GM23338 (cell line): ENCODE data around the gene RBP3. TPM values are rescaled to one million over a fixed set of nuclear protein-coding genes. Genes with fewer than 3 reads are reported as not detected.

ENCODE experiments used
- ATAC-seq: fragments of 200-7000 bp; cut with Tn5 transposase; 3 replicates; pipeline ENCODE4 v1.9.1; 2020
- DNase-seq: peaks from one replicate; pipeline ENCODE4 v3.0.0-alpha.2; 2015; ENCODE audit warnings: low spot score
- H2AFZ ChIP-seq: fragments of 200-600 bp; sonication (generic); 2 replicates; pipeline ENCODE4 v1.8.0; 2016; ENCODE audit warnings: antibody characterized with exemption, mild to moderate bottlenecking, moderate library complexity
- H3F3A ChIP-seq: fragments of 200-600 bp; sonication (generic); replicated peaks from 2 replicates; pipeline ENCODE4 v1.8.0; 2017; ENCODE audit warnings: antibody characterized with exemption, mixed run types, low read depth
- H3K27ac ChIP-seq: fragments of 200-600 bp; sonication (generic); 2 replicates; pipeline ENCODE4 v1.6.1; 2016; ENCODE audit warnings: low read depth
- H3K27me3 ChIP-seq: fragments of 200-600 bp; sonication (generic); 2 replicates; pipeline ENCODE4 v1.8.0; 2016; ENCODE audit warnings: mild to moderate bottlenecking, mixed run types, moderate library complexity; ENCODE audit not compliant: insufficient read depth
- H3K36me3 ChIP-seq: fragments of 200-600 bp; sonication (generic); 2 replicates; pipeline ENCODE4 v1.8.0; 2016; ENCODE audit warnings: mild to moderate bottlenecking; ENCODE audit not compliant: insufficient read depth
- H3K4me1 ChIP-seq: fragments of 200-600 bp; sonication (generic); 2 replicates; pipeline ENCODE4 v1.8.0; 2016; ENCODE audit warnings: mild to moderate bottlenecking, moderate library complexity; ENCODE audit not compliant: insufficient read depth
- H3K4me2 ChIP-seq: fragments of 200-600 bp; sonication (generic); 2 replicates; pipeline ENCODE4 v1.7.1; 2017; ENCODE audit warnings: mixed run types
- H3K4me3 ChIP-seq: fragments of 200-600 bp; sonication (generic); 2 replicates; pipeline ENCODE4 v1.6.1; 2016; ENCODE audit warnings: mixed run types
- H3K79me2 ChIP-seq: fragments of 200-600 bp; sonication (generic); replicated peaks from 2 replicates; pipeline ENCODE4 v1.8.0; 2017; ENCODE audit warnings: mild to moderate bottlenecking; ENCODE audit not compliant: insufficient read depth
- H3K9me2 ChIP-seq: fragments of 200-600 bp; sonication (generic); 2 replicates; pipeline ENCODE4 v1.8.0; 2017; ENCODE audit not compliant: insufficient read depth
- H4K20me1 ChIP-seq: fragments of 200-600 bp; sonication (generic); replicated peaks from 2 replicates; pipeline ENCODE4 v1.8.0; 2017; ENCODE audit warnings: mild to moderate bottlenecking; ENCODE audit not compliant: insufficient read depth
- H3K27ac Mint-ChIP-seq: 2 replicates; pipeline ENCODE4 v1.8.0; 2020; ENCODE audit warnings: inconsistent platforms, mild to moderate bottlenecking, moderate library complexity, mixed read lengths
- H3K27me3 Mint-ChIP-seq: 3 replicates; pipeline ENCODE4 v1.8.0; 2022; ENCODE audit warnings: low read depth, mild to moderate bottlenecking, moderate library complexity, mixed read lengths, inconsistent platforms; ENCODE audit not compliant: insufficient read depth, poor library complexity
- H3K36me3 Mint-ChIP-seq: 3 replicates; pipeline ENCODE4 v1.8.0; 2021; ENCODE audit warnings: low read depth, mild to moderate bottlenecking, inconsistent platforms, moderate library complexity, mixed read lengths
- H3K4me1 Mint-ChIP-seq: 3 replicates; pipeline ENCODE4 v1.8.0; 2020; ENCODE audit warnings: mild to moderate bottlenecking, inconsistent platforms, mixed read lengths
- H3K4me3 Mint-ChIP-seq: 3 replicates; pipeline ENCODE4 v1.8.0; 2021; ENCODE audit warnings: moderate library complexity, mild to moderate bottlenecking, inconsistent platforms, mixed read lengths
- H3K9me3 Mint-ChIP-seq: 3 replicates; pipeline ENCODE4 v1.8.0; 2020; ENCODE audit warnings: moderate library complexity, mild to moderate bottlenecking, inconsistent platforms, mixed read lengths
- CREB1 ChIP-seq: fragments of 250-450 bp; sonication (Bioruptor Pico); IDR thresholded peaks from 2 replicates; pipeline ENCODE4 v1.5.0; 2020; ENCODE audit warnings: low read depth, mild to moderate bottlenecking, moderate library complexity
- EZH2 ChIP-seq: fragments of 200-600 bp; sonication (generic); IDR thresholded peaks from one replicate; pipeline ENCODE4 v1.8.0; 2017; ENCODE audit warnings: antibody characterized with exemption, mild to moderate bottlenecking, low read depth; ENCODE audit not compliant: unreplicated experiment
- JUNB ChIP-seq: IDR thresholded peaks from one replicate; pipeline ENCODE4 v1.6.1; 2016; ENCODE audit warnings: antibody characterized with exemption; ENCODE audit not compliant: unreplicated experiment
- NANOG ChIP-seq: IDR thresholded peaks from 2 replicates; pipeline ENCODE4 v1.6.1; 2016; ENCODE audit warnings: antibody characterized with exemption, borderline replicate concordance
- POLR2AphosphoS5 ChIP-seq: IDR thresholded peaks from 2 replicates; pipeline ENCODE4 v1.6.1; 2016; ENCODE audit warnings: antibody characterized with exemption, low read depth
- STAT1 ChIP-seq: IDR thresholded peaks from one replicate; pipeline ENCODE4 v1.6.1; 2016; ENCODE audit warnings: antibody characterized with exemption; ENCODE audit not compliant: unreplicated experiment
- ZNF114 ChIP-seq: fragments of 250-450 bp; sonication (Bioruptor Pico); IDR thresholded peaks from 2 replicates; pipeline ENCODE4 v1.5.0; 2020; ENCODE audit warnings: mild to moderate bottlenecking, moderate library complexity
- ZNF331 ChIP-seq: fragments of 250-450 bp; sonication (Bioruptor Pico); IDR thresholded peaks from 2 replicates; pipeline ENCODE4 v1.5.0; 2020; ENCODE audit warnings: low read depth, mild to moderate bottlenecking, moderate library complexity
- polyA plus RNA-seq: library from polyadenylated mRNA; unstranded; fragments of >200 nt; fragmentation: Nextera tagmentation; extraction: Ambion mirVana; gene quantifications from 2 replicates; pipeline ENCODE4 v1.2.1, GENCODE V29; 2016
- total RNA-seq: library from RNA; depleted of rRNA; stranded (reverse); fragments of >200 nt; shearing (Covaris generic); gene quantifications from 2 replicates; pipeline ENCODE4 v1.2.3, GENCODE V29; 2014
- TF ChIP-seq, protein P1 (sequence below), 2 experiments: fragments of 200-600 bp in 1 of 2; sonication (generic) in 1 of 2; conservative IDR thresholded peaks; 2 replicates each; pipeline versions ENCODE4 v1.5.1 to v1.6.1; 2016 to 2017; ENCODE audit warnings: antibody characterized with exemption in 2 of 2, low read depth in 2 of 2, mild to moderate bottlenecking in 2 of 2, moderate library complexity in 1 of 2
- TF ChIP-seq, protein P2 (sequence below): IDR thresholded peaks from 2 replicates; pipeline ENCODE4 v1.6.1; 2016; ENCODE audit warnings: antibody characterized with exemption
- TF ChIP-seq, protein P3 (sequence below): IDR thresholded peaks from one replicate; pipeline ENCODE4 v1.6.1; 2018; ENCODE audit warnings: antibody characterized with exemption; ENCODE audit not compliant: unreplicated experiment

RBP3 gene
- total and polyA plus RNA-seq, 2 experiments from 2014 or later, result not detected

DNA sequence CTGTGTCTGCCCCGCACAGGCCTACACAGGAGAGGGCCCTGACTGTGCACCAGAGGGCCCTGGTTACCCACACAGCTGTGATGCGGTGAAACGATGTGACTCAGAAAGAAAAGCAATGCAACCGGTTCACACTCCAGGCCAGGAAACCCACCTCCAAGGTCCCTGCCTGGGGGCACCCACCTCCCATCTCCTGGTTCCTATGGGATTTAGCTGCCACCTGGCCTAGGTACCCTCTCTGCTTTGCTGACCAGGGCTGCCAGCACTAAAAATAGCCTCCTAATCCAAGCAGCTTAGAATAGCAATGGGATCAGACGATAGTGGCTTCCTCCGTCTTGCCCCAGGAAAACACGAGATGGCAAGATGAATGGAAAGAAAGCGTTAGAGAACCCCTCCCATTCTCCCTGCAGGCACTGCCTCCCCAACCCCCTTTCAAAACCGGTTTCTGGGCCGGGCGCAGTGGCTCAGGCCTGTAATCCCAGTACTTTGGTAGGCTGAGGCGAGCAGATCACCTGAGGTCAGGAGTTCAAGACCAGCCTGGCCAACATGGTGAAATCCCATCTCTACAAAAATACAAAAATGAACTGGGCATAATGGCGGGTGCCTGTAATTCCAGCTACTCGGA is 12.4 kb downstream of the RBP3 start:
- TF ChIP-seq, protein P1, sequence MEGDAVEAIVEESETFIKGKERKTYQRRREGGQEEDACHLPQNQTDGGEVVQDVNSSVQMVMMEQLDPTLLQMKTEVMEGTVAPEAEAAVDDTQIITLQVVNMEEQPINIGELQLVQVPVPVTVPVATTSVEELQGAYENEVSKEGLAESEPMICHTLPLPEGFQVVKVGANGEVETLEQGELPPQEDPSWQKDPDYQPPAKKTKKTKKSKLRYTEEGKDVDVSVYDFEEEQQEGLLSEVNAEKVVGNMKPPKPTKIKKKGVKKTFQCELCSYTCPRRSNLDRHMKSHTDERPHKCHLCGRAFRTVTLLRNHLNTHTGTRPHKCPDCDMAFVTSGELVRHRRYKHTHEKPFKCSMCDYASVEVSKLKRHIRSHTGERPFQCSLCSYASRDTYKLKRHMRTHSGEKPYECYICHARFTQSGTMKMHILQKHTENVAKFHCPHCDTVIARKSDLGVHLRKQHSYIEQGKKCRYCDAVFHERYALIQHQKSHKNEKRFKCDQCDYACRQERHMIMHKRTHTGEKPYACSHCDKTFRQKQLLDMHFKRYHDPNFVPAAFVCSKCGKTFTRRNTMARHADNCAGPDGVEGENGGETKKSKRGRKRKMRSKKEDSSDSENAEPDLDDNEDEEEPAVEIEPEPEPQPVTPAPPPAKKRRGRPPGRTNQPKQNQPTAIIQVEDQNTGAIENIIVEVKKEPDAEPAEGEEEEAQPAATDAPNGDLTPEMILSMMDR (conservative IDR thresholded peaks at IDR 0.05; ENCODE audit: low read depth in 2 of 2), result no peak
- TF ChIP-seq, protein P2, sequence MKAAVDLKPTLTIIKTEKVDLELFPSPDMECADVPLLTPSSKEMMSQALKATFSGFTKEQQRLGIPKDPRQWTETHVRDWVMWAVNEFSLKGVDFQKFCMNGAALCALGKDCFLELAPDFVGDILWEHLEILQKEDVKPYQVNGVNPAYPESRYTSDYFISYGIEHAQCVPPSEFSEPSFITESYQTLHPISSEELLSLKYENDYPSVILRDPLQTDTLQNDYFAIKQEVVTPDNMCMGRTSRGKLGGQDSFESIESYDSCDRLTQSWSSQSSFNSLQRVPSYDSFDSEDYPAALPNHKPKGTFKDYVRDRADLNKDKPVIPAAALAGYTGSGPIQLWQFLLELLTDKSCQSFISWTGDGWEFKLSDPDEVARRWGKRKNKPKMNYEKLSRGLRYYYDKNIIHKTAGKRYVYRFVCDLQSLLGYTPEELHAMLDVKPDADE, result no peak
- TF ChIP-seq CREB1 (CRISPR knock-in tag) (no peak), STAT1 (no peak), JUNB (no peak), ZNF331 (CRISPR knock-in tag) (no peak), NANOG (no peak), ZNF114 (CRISPR knock-in tag) (no peak), POLR2AphosphoS5 (no peak), EZH2 (no peak)
- TF ChIP-seq, protein P3, sequence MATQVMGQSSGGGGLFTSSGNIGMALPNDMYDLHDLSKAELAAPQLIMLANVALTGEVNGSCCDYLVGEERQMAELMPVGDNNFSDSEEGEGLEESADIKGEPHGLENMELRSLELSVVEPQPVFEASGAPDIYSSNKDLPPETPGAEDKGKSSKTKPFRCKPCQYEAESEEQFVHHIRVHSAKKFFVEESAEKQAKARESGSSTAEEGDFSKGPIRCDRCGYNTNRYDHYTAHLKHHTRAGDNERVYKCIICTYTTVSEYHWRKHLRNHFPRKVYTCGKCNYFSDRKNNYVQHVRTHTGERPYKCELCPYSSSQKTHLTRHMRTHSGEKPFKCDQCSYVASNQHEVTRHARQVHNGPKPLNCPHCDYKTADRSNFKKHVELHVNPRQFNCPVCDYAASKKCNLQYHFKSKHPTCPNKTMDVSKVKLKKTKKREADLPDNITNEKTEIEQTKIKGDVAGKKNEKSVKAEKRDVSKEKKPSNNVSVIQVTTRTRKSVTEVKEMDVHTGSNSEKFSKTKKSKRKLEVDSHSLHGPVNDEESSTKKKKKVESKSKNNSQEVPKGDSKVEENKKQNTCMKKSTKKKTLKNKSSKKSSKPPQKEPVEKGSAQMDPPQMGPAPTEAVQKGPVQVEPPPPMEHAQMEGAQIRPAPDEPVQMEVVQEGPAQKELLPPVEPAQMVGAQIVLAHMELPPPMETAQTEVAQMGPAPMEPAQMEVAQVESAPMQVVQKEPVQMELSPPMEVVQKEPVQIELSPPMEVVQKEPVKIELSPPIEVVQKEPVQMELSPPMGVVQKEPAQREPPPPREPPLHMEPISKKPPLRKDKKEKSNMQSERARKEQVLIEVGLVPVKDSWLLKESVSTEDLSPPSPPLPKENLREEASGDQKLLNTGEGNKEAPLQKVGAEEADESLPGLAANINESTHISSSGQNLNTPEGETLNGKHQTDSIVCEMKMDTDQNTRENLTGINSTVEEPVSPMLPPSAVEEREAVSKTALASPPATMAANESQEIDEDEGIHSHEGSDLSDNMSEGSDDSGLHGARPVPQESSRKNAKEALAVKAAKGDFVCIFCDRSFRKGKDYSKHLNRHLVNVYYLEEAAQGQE, result no peak
- no peak for ATAC-seq

More for the DNA sequence above, 12.4 kb downstream of the RBP3 start:
- no peak overlapping the region for H3K27ac Mint-ChIP-seq
- Histone ChIP-seq H3K79me2 (no peaks in the 10 kb centered on the region), H3F3A (no peaks in the 10 kb centered on the region), H3K4me1 (no peaks in the 10 kb centered on the region), H3K4me3 (no peak overlapping the region), H3K36me3 (no peaks in the 10 kb centered on the region), H3K4me2 (no peak overlapping the region), H3K27ac (no peak overlapping the region), H2AFZ (no peak overlapping the region), H3K27me3 (no peaks in the 10 kb centered on the region), H4K20me1 (no peaks in the 10 kb centered on the region), H3K9me2 (no peaks in the 10 kb centered on the region)
- H3K36me3 Mint-ChIP-seq, result no peaks in the 10 kb centered on the region
- no peak overlapping the region for H3K4me3 Mint-ChIP-seq
- no peaks in the 10 kb centered on the region for H3K9me3 Mint-ChIP-seq
- no peak for DNase-seq
- peaks cover 5% of the 10 kb centered on the region for H3K27me3 Mint-ChIP-seq
- peaks cover 15% of the 10 kb centered on the region for H3K4me1 Mint-ChIP-seq
